NCI-H524 treated with DMSO at 0.1 percent for 48 hours (cell line): ENCODE data around the gene MTIF2.
"Not testable (repeated sequence)": the region's sequence is repeated elsewhere in the genome, so short reads cannot be mapped to it uniquely, and the experiment has no call there.

Experiments used
- DNase-seq: peaks from one replicate; lab custom pipeline; 2025; lab: John Stamatoyannopoulos, UW

The MTIF2 gene

DNA sequence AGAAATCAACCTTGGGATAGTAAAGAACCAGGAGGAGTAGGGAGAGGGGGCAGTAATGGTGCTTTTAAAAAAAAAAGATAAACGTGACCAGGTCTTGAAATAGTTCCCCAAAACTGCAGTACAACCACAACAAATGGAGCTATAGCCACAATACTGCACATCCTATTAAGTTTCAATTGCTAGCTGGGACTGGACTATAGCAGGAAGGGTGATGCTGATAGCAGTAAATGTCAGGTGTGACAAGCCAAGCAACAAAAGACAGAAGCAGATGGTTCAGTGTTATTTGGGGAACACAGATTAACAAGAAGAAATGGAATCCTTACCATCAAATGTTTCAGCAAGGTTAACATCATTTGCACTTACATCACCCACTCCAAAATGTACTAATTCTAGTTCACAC, 26.4 kb downstream of the MTIF2 start:
- DNase-seq, result no peak

- DNase-seq, result not testable (repeated sequence)
Observed at GRCh38 chr2:55241582-55241981, 27.4 kb downstream of the MTIF2 start.

GRCh38 chr2:55239656-55240222, 29.3 kb downstream of the MTIF2 start:
- DNase-seq, result no peak

- no peak for DNase-seq
Observed at GRCh38 chr2:55236992-55237543, 32.0 kb downstream of the MTIF2 start.

- DNase-seq, result no peak
Observed at GRCh38 chr2:55235724-55236538, 33.1 kb downstream of the MTIF2 start.

- DNase-seq, result no peak
Observed at GRCh38 chr2:55233658-55233940, 35.4 kb downstream of the MTIF2 start.

GRCh38 chr2:55232863-55233657, 36.0 kb downstream of the MTIF2 start:
- DNase-seq, result no peak

DNA sequence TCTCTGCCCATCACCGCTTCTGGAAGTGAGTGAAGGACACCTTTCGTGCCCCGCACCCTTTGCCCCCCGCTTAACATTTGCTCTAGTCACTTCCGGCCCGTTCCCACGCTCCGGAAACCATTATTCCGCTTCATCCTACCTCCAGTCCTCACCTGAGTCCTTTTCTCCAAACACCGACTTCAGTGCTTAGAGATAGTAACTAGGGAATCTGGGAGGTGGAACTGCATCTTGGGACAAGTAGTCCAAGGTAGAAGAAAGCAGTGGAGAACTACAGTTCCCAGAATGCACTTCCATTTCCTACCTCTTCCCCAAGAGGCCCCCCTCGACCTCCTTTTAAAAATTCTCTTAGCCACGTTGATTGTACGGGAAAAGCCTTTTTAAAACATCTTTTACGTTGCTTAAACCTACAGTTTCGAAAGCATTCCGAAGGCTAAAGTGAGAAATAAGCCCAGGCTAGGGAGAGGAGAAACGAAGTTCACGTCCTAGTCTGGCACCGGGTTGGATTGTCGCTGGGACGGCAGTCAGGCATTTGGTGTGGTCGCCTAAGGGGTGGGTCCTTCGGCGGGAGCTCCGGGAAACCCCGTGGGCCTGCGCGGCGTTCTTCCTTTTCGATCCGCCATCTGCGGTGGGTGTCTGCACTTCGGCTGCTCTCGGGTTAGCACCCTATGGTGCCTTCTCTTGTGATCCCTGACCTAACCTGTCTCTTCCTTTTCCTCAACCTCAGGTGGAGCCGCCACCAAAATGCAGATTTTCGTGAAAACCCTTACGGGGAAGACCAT, 36.8 kb downstream of the MTIF2 start, which contains the start of the genes CLHC1 and RPS27A:
CLHC1 (minus strand) TSS at position 210 of the 779 bp plus-strand sequence. CDS start 9,882 bp downstream, outside the sequence.
RPS27A (plus strand) TSS at position 605 of the 779 bp plus-strand sequence; CDS start at position 742, 137 bp downstream.
- DNase-seq, result peak; percentile 99

DNA sequence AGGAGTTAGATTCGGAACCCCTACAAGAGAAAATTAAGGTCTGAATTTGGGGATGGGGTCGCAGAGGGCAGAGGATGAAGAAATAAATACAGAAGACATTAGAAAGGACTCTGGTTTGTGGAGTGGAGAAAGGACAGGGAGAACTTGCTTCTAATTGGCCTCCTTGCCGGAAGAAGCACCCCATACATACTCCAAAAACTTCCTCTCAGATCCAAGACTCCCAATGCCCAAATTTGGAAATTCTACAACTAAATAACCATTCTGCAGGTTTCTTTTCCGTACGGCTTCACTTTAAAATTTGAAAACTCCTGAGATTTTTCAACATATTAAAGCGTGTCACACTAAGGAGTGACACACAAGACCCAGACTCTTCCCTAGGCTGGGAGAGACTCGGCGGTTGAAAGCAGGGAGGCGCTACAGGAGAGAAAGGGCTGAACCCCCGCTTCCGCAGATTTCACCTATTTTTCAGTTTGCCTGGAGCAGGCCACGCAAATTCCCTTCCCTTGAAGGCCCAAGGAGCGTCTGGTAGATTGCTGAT, 37.4 kb downstream of the MTIF2 start:
- no peak for DNase-seq

GRCh38 chr2:55230551-55230950, 38.5 kb downstream of the MTIF2 start:
- DNase-seq, result no peak

DNA sequence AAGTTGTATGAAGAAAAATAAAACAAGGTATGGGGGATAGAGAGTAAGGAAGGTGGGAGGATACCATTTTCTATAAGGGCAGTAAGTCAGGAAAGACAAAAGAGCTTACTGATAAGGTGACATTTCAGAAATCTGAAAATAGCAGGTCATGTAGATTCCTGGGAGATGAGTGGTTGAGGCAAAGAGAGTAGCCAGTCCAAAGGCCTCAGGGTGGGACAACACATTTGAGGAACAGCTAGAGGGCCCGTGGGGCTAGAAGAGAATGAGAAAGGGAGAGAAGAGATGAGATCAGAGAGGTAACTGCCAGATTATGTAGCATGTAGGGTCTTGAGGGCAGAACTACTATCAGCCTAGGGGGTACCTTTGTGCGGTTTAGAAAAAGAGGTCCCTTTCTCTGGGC, 39.8 kb downstream of the MTIF2 start:
- no peak for DNase-seq

DNA sequence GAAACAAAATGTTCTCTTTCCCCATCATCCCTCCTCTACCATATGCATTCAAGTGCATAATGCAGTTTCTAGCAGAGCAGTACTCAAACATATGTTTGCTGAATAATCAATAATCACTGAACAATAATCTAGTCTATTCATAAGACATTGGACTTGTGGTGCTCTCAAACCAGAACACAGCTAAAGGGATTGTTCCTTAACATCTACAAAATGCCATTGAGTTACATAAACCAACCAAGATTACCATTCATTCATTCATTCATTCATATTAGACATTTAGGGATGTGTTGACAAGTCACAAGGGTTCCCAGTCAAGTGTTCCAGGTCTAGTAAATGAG, 40.8 kb downstream of the MTIF2 start:
- no peak for DNase-seq

DNA sequence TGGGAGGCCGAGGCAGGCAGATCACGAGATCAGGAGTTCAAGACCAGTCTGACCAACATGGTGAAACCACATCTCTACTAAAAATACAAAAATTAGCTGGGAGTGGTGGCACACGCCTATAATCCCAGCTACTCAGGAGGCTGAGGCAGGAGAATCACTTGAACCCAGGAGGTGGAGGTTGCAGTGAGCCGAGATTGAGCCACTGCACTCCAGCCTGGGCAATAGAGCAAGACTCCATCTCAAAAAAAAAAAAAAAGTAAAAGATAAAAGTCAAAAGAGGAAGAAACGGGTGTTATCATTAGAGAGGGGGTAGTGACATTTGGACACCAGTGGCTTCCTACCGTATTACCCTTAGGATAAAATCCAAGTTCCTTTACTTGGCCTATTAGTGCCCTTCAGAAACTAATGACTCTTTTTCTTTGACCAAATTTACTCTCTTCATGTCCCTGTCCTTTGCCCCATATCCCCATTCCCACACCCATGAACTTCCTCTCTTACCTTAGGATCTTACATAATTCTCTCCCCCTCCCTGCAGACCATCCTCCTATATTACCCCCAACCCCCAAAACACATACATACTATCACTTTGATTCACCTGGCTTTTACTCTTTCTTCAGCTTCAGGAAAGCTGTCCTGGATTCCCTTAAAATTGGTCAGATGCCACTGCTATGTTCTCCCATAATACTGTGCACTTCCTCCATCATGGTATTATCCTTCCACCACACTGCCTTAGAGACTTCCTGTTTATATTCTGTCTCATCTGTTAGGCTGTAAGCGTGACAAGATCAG, 41.4 kb downstream of the MTIF2 start:
- not testable (repeated sequence) for DNase-seq

GRCh38 chr2:55225481-55226020, 43.5 kb downstream of the MTIF2 start:
- DNase-seq, result no peak

DNA sequence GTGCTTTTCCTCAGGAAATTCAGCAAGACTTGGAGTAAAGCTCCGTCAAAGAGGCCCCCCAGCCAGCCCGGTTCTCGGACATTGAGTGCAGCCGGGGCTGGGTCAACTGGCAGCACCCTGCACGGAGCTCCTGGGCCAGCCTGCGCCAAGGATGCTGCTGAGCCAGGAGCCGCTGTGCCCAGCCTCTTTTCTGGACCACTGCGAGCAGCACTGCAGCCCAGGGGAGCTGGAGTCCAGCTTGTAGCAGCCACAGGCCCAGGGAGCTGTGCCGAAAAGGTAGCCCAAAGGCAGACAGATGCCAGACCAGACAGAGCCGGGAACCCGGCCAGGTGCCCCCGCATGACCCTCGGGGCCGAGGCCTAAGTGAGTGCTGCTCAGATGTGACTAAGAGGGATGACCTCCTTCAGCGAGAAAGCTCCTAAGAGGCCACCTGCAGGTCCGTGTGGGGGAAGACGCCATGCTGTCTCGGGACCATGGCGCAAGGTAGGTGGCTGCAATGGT, 44.2 kb downstream of the MTIF2 start:
- no peak for DNase-seq

GRCh38 chr2:55223958-55224760, 44.9 kb downstream of the MTIF2 start:
- DNase-seq, result no peak

DNA sequence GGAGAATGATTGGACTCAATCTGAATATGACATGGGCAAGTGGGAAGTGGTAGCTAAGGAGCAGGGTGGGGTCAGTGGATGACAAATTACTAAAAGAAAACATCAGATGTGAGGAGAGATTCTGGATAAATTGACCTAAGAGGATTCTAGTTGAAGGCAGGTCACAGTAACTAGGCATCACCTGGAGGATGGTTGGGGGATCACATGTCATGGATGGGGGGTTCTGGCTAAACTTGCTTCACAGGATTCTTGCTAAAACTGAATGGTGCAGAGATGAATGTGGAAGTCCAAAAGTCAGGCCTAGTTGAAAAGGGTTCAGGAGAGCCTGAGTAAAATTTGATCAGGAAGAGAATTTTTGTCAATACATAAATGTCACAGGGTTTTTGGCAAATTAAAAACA, 55.2 kb downstream of the MTIF2 start:
- DNase-seq, result no peak

DNA sequence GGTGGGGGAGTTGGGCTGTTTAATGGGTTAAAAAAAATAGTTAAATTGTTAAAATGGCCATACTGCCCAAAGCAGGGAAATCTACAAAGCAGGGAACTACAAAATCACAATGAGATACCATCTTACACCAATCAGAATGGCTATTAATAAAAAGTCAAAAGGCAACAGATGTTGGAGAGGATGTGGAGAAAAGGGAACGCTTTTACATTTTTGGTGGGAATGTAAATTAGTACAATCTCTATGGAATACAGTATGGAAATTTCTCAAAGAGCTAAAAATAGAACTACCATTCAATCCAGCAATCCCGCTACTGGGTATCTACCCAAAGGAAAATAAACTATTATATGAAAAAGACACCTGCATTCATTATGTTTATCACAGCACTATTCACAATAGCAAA, 64.1 kb downstream of the MTIF2 start:
- DNase-seq, result no peak

- no peak for DNase-seq
Observed at GRCh38 chr2:55204536-55204935, 64.5 kb downstream of the MTIF2 start.
